OCI-M2 (cell line): Measurements from ENCODE around the gene MED8.

ENCODE experiments used
- DNase-seq: peaks from one replicate; lab custom pipeline; 2025; ENCODE audit not compliant: unreplicated experiment; lab: John Stamatoyannopoulos, UW

Gene MED8

GRCh38 chr1:43339584-43340232 lies 49.9 kb downstream of the MED8 start:
- no peak for DNase-seq

- no peak for DNase-seq
Observed at GRCh38 chr1:43338001-43338400, 51.6 kb downstream of the MED8 start.

DNA sequence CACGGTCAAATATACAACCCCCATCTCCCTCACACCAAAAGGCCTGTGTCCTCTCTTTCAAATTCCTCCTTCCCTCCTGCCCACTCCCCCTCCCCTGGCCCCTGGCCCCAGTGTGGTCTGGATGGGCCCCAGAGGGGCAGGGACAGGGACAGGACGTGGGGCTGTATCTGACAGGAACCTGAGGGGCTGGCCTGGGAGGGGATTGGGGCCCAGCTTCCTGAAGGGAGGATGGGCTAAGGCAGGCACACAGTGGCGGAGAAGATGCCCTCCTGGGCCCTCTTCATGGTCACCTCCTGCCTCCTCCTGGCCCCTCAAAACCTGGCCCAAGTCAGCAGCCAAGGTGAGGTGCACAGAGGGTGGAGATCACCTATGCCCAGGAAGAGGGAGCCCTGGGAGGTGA lies 52.0 kb downstream of the MED8 start, which contains the start of gene MPL:
TSS of gene MPL (plus strand) at position 231 of the 400 bp plus-strand sequence. CDS start at position 262, 31 bp downstream.
- DNase-seq, result no peak

- DNase-seq, result no peak
Observed at GRCh38 chr1:43334453-43335205, 55.0 kb downstream of the MED8 start.
